ENCODE results near the gene TSPAN9.

TSPAN9 gene

GRCh38 chr12:3220382-3221321 is 143.5 kb downstream of the TSPAN9 start:
- FAIRE-seq (no peak), DNase-seq (ENCODE audit: low spot score) (no peak)

DNA sequence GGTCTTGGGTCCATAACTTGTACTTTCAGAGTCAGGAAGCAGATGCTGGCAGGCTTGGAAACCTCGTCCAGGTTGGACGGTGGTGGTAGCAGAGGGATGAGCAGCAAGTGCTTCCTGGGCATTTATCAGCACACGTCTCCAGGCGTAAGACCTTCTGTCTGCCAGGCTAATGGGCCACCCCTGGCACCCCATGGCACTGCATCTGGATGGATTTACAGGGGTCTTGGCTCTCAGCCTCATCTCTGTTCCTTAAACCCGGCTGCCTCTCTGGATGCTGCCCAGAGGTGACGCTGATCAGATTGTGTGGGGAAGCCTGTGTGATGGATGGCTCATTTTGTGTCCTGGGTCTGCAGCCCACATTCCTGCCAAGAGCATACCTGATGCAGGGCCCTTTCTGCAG is 145.1 kb downstream of the TSPAN9 start:
- FAIRE-seq (no peak), DNase-seq (ENCODE audit: low spot score) (no peak)

DNA sequence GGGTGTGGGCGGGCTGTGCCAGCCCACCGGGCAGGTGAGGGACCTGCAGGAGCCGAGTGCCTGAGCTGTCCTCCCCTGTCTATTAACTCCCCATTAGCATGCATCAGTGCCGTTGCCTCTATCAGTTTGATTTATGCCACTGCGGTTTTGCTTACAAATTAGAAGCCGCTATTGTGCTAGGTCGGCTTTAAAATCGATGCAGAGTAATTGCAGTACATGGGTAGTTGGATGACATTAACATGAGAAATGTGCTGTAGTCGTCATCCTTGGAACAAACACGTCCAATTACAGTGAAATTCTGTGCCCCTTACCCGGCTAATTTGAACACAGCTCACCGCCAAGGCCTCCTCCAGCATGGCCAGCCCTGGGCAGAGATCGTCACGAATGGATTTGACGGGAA is 145.8 kb downstream of the TSPAN9 start:
- no peak for DNase-seq (ENCODE audit: low spot score)
- FAIRE-seq = peak; percentile 44

DNA sequence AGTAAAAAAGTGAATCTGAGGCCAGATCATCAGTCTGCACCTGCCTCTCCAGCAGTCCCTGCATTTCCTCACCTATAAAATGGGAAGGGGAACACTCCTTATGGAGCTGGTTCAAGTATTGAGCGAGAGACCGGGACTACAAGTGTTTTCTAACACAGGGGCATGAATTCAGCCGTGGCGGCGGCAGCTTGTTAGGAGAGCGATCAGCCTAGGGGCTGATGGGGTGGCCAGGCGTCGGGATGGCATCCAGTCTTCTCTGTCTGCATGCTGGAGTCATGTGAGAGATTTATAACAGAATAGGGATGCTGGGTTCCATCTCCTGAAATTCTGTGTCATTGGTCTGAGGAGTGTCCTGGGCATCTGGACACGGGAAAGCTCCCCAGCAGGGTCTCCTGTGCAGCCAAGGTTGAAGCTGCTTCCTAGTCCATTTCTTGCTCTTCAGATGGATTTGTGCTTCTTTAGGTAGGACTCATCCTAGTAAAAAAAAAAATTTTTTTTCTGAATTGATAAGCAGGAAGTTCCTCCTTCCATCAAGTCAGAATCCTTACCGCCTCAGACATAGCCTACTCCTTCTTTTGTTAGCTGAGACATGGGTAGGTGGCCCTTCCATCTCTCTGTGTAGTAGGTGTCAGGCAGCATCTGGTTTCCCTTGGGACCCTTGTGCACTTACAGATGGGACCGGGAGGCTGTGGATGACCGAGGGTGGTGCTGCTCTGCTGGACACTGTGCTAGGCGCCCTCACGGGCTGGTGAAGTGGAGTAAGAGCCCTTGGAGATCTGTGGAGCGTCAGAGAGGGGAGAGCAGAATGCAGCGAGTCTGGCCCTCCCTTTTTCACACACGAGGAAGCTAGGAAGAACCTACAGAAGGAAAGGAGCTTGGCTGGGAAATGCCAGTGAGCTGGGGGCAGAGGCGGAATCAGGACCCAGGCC is 146.7 kb downstream of the TSPAN9 start:
- no peak for DNase-seq (ENCODE audit: low spot score)
- FAIRE-seq = no peak

- FAIRE-seq (peak; percentile 17), DNase-seq (ENCODE audit: low spot score) (no peak)
Measured at GRCh38 chr12:3224530-3224903, 147.3 kb downstream of the TSPAN9 start.

DNA sequence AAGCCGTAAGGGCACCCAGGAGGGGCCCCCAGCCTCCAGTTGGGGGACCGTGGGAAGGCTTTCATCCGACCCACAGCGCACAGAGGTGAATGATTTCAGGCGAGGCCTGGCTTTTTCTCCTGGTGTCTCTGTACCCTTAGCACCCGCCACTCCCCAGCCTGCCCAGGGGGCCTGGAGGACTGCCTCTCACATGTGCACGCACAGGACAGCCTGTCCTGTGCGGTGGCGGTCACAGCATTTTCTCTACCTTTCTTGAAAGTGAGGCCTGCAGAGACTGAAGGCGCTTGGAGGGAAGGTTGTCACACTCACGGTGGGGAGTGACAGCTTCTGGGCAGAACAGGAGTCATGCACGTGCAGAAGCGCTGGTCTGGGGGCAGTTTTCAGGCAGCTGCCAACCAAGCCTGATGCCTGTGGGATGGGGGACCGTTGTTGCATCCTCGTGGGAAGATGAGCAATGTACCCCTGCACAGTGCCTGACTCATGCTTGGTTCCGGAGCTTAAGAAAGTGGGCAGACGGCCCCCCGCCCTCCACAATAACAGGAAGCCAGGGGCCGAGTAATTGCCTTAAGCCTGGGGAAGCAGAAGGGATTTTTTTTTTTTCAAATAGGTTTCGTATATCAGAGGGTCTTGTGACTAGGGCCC is 148.1 kb downstream of the TSPAN9 start:
- FAIRE-seq (peak; percentile 70), DNase-seq (ENCODE audit: low spot score) (peak; percentile 70)

DNA sequence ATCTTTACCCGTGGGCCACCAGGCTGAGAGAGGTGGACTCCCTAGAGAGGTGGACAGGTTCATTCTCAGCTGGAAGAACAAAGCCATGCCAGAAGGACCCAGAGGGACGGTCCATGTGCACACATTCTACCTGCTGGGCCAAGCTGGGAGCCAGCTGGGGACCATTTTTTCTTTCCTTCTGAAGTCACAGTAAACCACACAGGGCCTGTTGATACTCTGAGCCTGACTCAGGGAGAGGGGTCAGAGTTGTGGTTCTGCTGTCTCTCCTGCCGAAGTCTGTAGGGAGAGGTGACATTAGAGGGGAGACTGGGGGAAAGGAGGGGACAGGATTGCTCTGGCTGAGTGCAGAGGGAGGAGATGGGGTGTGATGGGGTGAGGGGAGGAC is 148.6 kb downstream of the TSPAN9 start:
- FAIRE-seq (peak; percentile 63), DNase-seq (ENCODE audit: low spot score) (peak; percentile 61)

- DNase-seq (ENCODE audit: low spot score) (no peak), FAIRE-seq (no peak)
Measured at GRCh38 chr12:3226264-3226663, 149.1 kb downstream of the TSPAN9 start.

- FAIRE-seq = peak; percentile 50
- no peak for DNase-seq (ENCODE audit: low spot score)
Measured at GRCh38 chr12:3227076-3227975, 150.1 kb downstream of the TSPAN9 start.

GRCh38 chr12:3228552-3228951 is 151.4 kb downstream of the TSPAN9 start:
- DNase-seq (ENCODE audit: low spot score) = no peak
- no peak for FAIRE-seq

DNA sequence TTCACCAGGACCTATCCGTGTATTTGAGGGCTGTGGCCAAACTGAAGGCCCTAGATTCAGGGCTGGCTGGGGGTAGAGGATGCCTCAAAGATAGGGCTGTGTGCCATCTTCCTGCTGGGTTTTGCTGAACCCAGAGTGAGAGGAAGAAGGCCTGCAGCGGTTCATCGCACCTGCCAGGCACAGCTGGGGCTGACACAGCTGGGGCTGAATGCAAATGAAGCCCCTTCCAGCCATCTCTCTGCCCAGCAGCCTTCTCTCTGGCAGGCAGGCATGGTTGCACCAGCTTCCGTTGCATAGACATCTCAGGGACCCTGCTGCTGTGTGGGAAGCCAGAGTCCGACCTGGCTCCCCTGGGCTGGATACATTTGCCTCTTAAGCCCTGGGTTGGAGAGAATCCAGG is 152.4 kb downstream of the TSPAN9 start:
- FAIRE-seq (no peak), DNase-seq (ENCODE audit: low spot score) (no peak)

DNA sequence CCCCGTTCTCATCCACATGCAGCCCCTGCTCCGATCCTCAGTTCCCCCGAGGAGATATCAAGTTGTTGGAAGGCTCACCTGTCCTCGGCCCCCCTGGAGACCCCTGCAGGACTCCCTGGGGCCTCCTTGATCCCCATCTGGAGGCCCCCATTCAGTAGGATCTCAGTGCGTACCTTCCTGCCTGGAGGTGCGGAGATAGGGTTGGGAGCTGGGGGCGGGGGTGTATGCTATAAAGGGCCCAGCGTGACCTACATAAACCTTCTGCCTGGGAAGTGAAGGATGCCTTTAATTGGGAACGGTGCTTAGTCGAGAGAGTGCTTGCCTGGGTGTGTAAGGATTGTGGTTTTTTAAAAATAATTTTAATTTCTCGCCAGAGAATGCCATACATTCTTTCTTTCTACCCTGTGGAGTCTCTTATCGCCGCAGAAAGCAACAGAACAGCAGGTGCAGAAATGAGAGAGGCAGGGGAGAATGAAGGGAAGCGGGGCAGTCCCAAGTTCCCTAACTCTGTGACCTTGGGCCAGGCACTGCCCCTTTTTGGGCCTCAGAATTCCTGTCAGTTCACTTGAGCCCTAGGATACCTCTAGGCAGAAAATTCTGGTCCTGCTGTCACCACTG is 153.7 kb downstream of the TSPAN9 start:
- peak; percentile 55 for FAIRE-seq
- DNase-seq (ENCODE audit: low spot score) = peak; percentile 33

DNA sequence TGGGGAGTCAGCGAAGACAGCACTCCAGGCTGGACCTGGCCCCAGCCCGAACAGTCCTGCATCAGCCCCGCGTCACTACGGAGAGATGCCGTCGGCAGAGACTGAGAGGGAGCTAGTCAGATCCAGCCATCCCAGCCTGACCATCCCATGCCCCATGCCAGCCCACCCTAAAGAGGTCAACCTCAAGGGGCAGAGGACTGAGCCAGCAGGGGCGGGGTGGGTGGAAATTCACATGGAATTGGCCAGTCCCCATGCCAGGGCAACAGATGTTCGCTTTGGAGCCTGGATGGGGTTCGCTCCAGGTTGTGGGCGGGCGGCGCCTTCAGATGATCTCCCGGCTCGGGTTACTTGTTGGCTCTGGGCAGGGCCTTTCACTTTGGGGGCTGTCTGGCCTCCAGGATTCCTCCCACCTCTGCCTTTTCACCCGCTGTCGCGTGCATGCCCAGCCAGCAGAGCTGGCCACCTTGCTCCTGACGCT is 154.3 kb downstream of the TSPAN9 start:
- peak; percentile 88 for FAIRE-seq
- DNase-seq (ENCODE audit: low spot score) = peak; percentile 31

DNA sequence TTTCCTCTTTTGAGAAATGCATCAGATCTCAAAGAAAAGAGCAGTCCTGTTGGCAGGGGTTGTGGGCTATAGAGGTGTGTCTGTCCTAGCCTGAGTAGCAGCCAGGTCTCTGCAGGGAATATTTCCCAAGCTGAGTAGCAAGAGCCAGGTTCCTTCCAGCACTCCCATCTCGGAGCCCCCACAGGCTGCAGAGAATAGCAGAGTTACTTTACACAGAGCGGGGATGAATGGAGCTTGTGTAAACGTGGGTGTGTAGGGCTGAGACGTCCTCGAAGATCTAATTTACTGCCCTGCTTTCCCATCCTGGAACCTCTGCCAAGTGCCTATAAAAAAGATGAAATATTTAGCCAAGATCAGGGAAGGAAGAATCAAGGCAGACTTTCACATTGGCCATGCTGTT is 156.6 kb downstream of the TSPAN9 start:
- no peak for FAIRE-seq
- no peak for DNase-seq (ENCODE audit: low spot score)

- peak; percentile 99 for FAIRE-seq
Measured at GRCh38 chr12:3236345-3237187, 159.4 kb downstream of the TSPAN9 start.

DNA sequence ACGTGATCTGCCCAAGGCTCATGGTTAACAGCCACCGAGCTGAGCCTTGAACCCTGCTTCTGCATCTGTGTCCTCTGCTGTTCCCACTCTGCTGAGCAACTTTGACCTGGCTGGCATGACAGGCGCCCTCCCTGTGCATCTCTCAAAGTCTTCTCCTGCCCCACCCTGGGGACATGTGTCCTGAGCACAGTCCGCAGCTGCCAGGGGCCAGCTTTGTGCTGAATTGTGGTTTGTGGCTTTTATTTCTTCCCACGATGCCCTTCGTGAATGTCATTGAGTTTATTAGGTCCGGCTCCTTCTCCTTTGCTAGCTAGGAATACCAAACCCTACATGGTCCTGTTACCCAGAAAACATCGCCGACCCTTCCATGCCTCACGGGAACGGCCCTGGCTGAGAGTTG is 161.0 kb downstream of the TSPAN9 start:
- DNase-seq (ENCODE audit: low spot score) = no peak
- FAIRE-seq = peak; percentile 32

More at GRCh38 chr12:3236345-3237187, 159.4 kb downstream of the TSPAN9 start:
- peak; percentile 96 for DNase-seq (ENCODE audit: low spot score)

DNA sequence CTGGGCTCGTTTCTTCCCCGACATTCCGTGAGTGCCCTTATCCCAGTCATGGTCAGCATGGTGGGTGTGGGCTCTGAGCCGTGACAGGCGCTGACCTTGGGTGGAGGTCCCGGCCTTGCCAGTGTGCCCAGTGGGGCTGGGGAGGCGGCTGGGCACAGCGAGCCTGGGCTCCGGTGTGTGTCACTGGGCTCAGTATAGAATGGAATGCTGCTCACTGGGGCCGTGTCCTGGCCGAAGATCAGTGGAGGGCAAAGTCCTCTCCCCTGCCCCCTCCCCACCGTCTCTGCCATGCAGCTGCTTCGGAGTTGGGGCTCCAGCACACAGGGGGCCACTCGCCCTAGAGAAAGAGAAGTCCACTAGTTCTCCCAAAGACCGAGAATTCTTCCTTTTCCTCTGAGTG is 164.4 kb downstream of the TSPAN9 start:
- DNase-seq (ENCODE audit: low spot score) = no peak
- no peak for FAIRE-seq

- DNase-seq (ENCODE audit: low spot score) (no peak), FAIRE-seq (no peak)
Measured at GRCh38 chr12:3242199-3242863, 165.2 kb downstream of the TSPAN9 start.
